CD14-positive monocyte (primary cell): ENCODE results near the gene HSF2BP. TPM values are rescaled to one million over a fixed set of nuclear protein-coding genes. Genes with fewer than 3 reads are reported as not detected.

ENCODE experiments used
- DNase-seq, 3 donors: peaks; one replicate each; pipeline ENCODE4 v3.0.0-alpha.2; 2011 to 2022
- H2AFZ ChIP-seq: 2 replicates; pipeline ENCODE4 v1.6.0; 2012; ENCODE audit warnings: mild to moderate bottlenecking, low read depth, low read length, inconsistent platforms; ENCODE audit not compliant: insufficient read depth, poor library complexity, severe bottlenecking
- H3K27ac ChIP-seq, 2 donors: 1 replicate in 1 of 2; 2 replicates in 1 of 2; pipeline ENCODE4 v1.5.1; 2012 to 2013; ENCODE audit warnings: low read length in 2 of 2, control low read depth in 1 of 2, inconsistent platforms in 1 of 2, low read depth in 1 of 2, mild to moderate bottlenecking in 1 of 2
- H3K27me3 ChIP-seq, 2 donors: one replicate each; pipeline versions ENCODE4 v1.6.0 to v1.6.1; 2011 to 2013; ENCODE audit warnings: low read length in 2 of 2; ENCODE audit not compliant: control insufficient read depth in 2 of 2, insufficient read depth in 2 of 2
- H3K36me3 ChIP-seq, 2 donors: replicated peaks in 1 of 2; 1 replicate in 1 of 2; 2 replicates in 1 of 2; pipeline versions ENCODE4 v1.5.1 to v1.6.1; 2012 to 2013; ENCODE audit warnings: low read length in 2 of 2, control low read depth in 1 of 2, inconsistent platforms in 1 of 2, mild to moderate bottlenecking in 1 of 2; ENCODE audit not compliant: insufficient read depth in 2 of 2, control insufficient read depth in 1 of 2
- H3K4me1 ChIP-seq, 2 donors: 1 replicate in 1 of 2; 2 replicates in 1 of 2; pipeline versions ENCODE4 v1.5.1 to v1.6.1; 2012 to 2013; ENCODE audit warnings: low read length in 2 of 2, control low read depth in 1 of 2, inconsistent platforms in 1 of 2, mild to moderate bottlenecking in 1 of 2, moderate library complexity in 1 of 2; ENCODE audit not compliant: insufficient read depth in 2 of 2, control insufficient read depth in 1 of 2
- H3K4me2 ChIP-seq: replicated peaks from 2 replicates; pipeline ENCODE3; 2012; ENCODE audit warnings: low read length, moderate library complexity, mild to moderate bottlenecking; ENCODE audit not compliant: poor library complexity, severe bottlenecking; ENCODE audit errors: extremely low read depth
- H3K4me3 ChIP-seq, 3 experiments: fragments of 200-600 bp in 1 of 3; sonication (generic) in 1 of 3; replicated peaks in 1 of 3; 1 replicate in 2 of 3; 2 replicates in 1 of 3; pipeline ENCODE4 v1.5.1; 2011 to 2013; ENCODE audit warnings: low read length in 3 of 3, mild to moderate bottlenecking in 3 of 3, control low read depth in 2 of 3, low read depth in 2 of 3, inconsistent platforms in 1 of 3, moderate library complexity in 1 of 3
- H3K79me2 ChIP-seq: 2 replicates; pipeline ENCODE4 v1.6.0; 2012; ENCODE audit warnings: mild to moderate bottlenecking, control low read depth, inconsistent platforms, low read length, moderate library complexity; ENCODE audit not compliant: insufficient read depth
- H3K9ac ChIP-seq: 2 replicates; pipeline ENCODE4 v1.6.0; 2017; ENCODE audit warnings: low read length, mild to moderate bottlenecking; ENCODE audit not compliant: insufficient read depth, poor library complexity, severe bottlenecking
- H3K9me3 ChIP-seq, 2 donors: replicated peaks in 1 of 2; 1 replicate in 1 of 2; 2 replicates in 1 of 2; pipeline versions ENCODE4 v1.5.1 to v1.6.1; 2012 to 2013; ENCODE audit warnings: low read length in 2 of 2, control low read depth in 1 of 2; ENCODE audit not compliant: control insufficient read depth in 1 of 2, insufficient read depth in 1 of 2
- H4K20me1 ChIP-seq: 2 replicates; pipeline ENCODE4 v1.6.0; 2012; ENCODE audit warnings: mild to moderate bottlenecking, low read length, control low read depth, moderate library complexity; ENCODE audit not compliant: insufficient read depth
- H3K27ac Mint-ChIP-seq, 7 donors: one replicate each; pipeline ENCODE4 v1.8.0; 2020; ENCODE audit warnings: mild to moderate bottlenecking in 7 of 7, mixed read lengths in 7 of 7, moderate library complexity in 6 of 7, inconsistent platforms in 2 of 7
- H3K27me3 Mint-ChIP-seq, 3 donors: one replicate each; pipeline ENCODE4 v1.8.0; 2021 to 2022; ENCODE audit warnings: low read depth in 3 of 3, mild to moderate bottlenecking in 3 of 3, mixed read lengths in 3 of 3, moderate library complexity in 3 of 3, inconsistent platforms in 1 of 3
- H3K36me3 Mint-ChIP-seq, 2 donors: one replicate each; pipeline ENCODE4 v1.8.0; 2020; ENCODE audit warnings: mixed read lengths in 2 of 2, inconsistent platforms in 1 of 2, mild to moderate bottlenecking in 1 of 2
- H3K4me1 Mint-ChIP-seq: one replicate; pipeline ENCODE4 v1.8.0; 2020; ENCODE audit warnings: mild to moderate bottlenecking, mixed read lengths
- H3K4me3 Mint-ChIP-seq, 2 donors: one replicate each; pipeline ENCODE4 v1.8.0; 2020; ENCODE audit warnings: mild to moderate bottlenecking in 2 of 2, mixed read lengths in 2 of 2, moderate library complexity in 1 of 2
- H3K9me3 Mint-ChIP-seq, 7 donors: one replicate each; pipeline ENCODE4 v1.8.0; 2020 to 2022; ENCODE audit warnings: mixed read lengths in 7 of 7, mild to moderate bottlenecking in 6 of 7, moderate library complexity in 6 of 7, inconsistent platforms in 2 of 7
- WGBS: methylation state at CpG from one replicate; pipeline ENCODE4 v1.1.5; 2013; ENCODE audit warnings: missing lambda C conversion rate; ENCODE audit not compliant: insufficient coverage; 5-methylcytosine and 5-hydroxymethylcytosine counted together
- intact Hi-C, 2 donors: fragments of 100-400 bp; cut with micrococcal nuclease; formaldehyde crosslinking; loops; one replicate each; pipeline versions ENCODE4 v1.15.0 to v1.15.1; 2023
- polyA plus RNA-seq, 3 donors: library from polyadenylated mRNA; depleted of rRNA in 1 of 3; unstranded in 2 of 3; stranded (reverse) in 1 of 3; fragments of 300-500 nt in 2 of 3; fragments of >200 nt in 1 of 3; fragmentation: Illumina TruSeq in 2 of 3; gene quantifications; 1 replicate in 2 of 3; 2 replicates in 1 of 3; pipeline ENCODE4 v1.2.3, GENCODE V29; 2012 to 2021
- TF ChIP-seq, protein P1 (sequence below): fragments of 200-600 bp; IDR thresholded peaks from one replicate; pipeline ENCODE4 v1.8.0; 2022; ENCODE audit warnings: antibody characterized with exemption, mild to moderate bottlenecking

Gene HSF2BP
- polyA plus RNA-seq, 3 donors: 0.20 TPM; not detected in 2

DNA sequence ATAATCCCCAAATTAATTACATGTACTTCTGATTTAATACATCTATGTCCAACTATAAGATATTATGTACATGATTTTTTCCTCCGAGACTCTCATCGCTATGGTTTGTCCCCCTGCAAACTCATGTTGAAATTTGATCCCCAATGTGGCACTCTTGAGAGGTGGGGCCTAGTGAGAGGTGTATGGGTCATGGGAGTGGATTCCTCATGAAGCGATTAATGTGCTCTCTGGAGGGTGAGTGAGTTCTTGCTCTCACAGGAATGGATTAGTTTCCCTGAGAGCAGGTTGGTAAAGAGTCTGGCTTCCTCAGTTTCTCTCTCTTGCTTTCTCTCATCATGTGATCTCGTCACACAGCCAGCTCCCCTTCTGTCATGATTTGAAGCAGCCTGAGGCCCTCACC, 16.1 kb downstream of the HSF2BP start:
- H3K36me3 Mint-ChIP-seq: no peaks in the 10 kb centered on the region
- WGBS: 100% methylated on average over 1 of the region's 4 CpGs
- Histone ChIP-seq H3K36me3 (no peaks in the 10 kb centered on the region), H3K4me1 (peaks cover 19 to 27% of the 10 kb centered on the region in 2 donors), H3K9ac (no peak overlapping the region), H3K9me3 (no peaks in the 10 kb centered on the region), H3K27ac (no peak overlapping the region), H3K27me3 (no peaks in the 10 kb centered on the region), H2AFZ (no peak overlapping the region), H3K4me2 (no peak overlapping the region), H3K4me3 (no peak overlapping the region), H3K79me2 (no peaks in the 10 kb centered on the region), H4K20me1 (no peaks in the 10 kb centered on the region)
- DNase-seq: no peak
- intact Hi-C loops: loop anchor here in 1 of 2 donors (10.0 kb wide), 2 partner anchors 288 to 718 kb away; partner anchors contain the start of gene ERVH48-1
- peak overlapping the region in 1 of 7 donors; percentile 35 for H3K27ac Mint-ChIP-seq
- H3K4me1 Mint-ChIP-seq: peaks cover 31% of the 10 kb centered on the region
- peaks cover 0 to under 1% (median 0%) of the 10 kb centered on the region in 7 donors for H3K9me3 Mint-ChIP-seq
- no peak overlapping the region for H3K4me3 Mint-ChIP-seq
- TF ChIP-seq, protein P1, sequence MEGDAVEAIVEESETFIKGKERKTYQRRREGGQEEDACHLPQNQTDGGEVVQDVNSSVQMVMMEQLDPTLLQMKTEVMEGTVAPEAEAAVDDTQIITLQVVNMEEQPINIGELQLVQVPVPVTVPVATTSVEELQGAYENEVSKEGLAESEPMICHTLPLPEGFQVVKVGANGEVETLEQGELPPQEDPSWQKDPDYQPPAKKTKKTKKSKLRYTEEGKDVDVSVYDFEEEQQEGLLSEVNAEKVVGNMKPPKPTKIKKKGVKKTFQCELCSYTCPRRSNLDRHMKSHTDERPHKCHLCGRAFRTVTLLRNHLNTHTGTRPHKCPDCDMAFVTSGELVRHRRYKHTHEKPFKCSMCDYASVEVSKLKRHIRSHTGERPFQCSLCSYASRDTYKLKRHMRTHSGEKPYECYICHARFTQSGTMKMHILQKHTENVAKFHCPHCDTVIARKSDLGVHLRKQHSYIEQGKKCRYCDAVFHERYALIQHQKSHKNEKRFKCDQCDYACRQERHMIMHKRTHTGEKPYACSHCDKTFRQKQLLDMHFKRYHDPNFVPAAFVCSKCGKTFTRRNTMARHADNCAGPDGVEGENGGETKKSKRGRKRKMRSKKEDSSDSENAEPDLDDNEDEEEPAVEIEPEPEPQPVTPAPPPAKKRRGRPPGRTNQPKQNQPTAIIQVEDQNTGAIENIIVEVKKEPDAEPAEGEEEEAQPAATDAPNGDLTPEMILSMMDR: no peak
- H3K27me3 Mint-ChIP-seq: peaks cover 1 to 3% (median 3%) of the 10 kb centered on the region in 3 donors

DNA sequence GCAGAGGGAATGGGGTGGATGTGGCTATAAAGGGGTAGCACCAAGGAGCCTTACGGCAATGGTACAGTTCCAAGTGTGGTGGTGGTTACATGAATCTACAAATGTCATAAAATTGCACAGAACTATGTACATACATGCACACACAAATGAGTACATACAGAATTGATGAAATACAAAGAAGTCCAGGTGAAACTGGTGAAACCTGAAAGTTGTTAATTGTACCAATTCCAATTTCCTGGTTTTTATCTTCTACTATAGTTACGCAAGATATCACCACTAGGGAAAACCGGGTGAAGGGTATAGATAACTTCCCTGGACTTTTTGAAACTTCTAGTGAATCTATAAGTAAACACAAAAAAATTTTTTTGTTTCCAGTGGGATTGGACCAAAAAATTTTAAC, 18.9 kb downstream of the HSF2BP start:
- intact Hi-C loops: loop anchor here in 1 of 2 donors (10.0 kb wide), 2 partner anchors 286 to 716 kb away; partner anchors contain the start of gene ERVH48-1
- no peak overlapping the region for H3K27ac ChIP-seq
- TF ChIP-seq, protein P1: no peak
- no peaks in the 10 kb centered on the region for H3K27me3 Mint-ChIP-seq
- peaks cover 24% of the 10 kb centered on the region for H3K4me1 Mint-ChIP-seq
- DNase-seq: no peak
- H3K4me3 Mint-ChIP-seq: no peak overlapping the region
- no peak overlapping the region for H3K9ac ChIP-seq
- H3K9me3 ChIP-seq: no peaks in the 10 kb centered on the region
- no peaks in the 10 kb centered on the region for H3K36me3 Mint-ChIP-seq
- WGBS: no CpG with 5 or more reads among the region's 3 CpGs
- H3K36me3 ChIP-seq: no peaks in the 10 kb centered on the region
- peak overlapping the region in 2 of 7 donors; percentile 26 to 54 for H3K27ac Mint-ChIP-seq
- H3K4me2 ChIP-seq: no peak overlapping the region
- H3K4me3 ChIP-seq: no peak overlapping the region
- H2AFZ ChIP-seq: no peak overlapping the region
- H3K9me3 Mint-ChIP-seq: peaks cover 0 to 2% (median 0%) of the 10 kb centered on the region in 7 donors
- no peaks in the 10 kb centered on the region for H3K79me2 ChIP-seq
- H4K20me1 ChIP-seq: no peaks in the 10 kb centered on the region
- H3K27me3 ChIP-seq: no peaks in the 10 kb centered on the region
- peaks cover 13 to 14% of the 10 kb centered on the region in 2 donors for H3K4me1 ChIP-seq
